ENCODE measurements around the gene ZNF747.
A peak's percentile ranks its signal among the peaks of the same experiment; 100 is the strongest.

ZNF747 gene

DNA sequence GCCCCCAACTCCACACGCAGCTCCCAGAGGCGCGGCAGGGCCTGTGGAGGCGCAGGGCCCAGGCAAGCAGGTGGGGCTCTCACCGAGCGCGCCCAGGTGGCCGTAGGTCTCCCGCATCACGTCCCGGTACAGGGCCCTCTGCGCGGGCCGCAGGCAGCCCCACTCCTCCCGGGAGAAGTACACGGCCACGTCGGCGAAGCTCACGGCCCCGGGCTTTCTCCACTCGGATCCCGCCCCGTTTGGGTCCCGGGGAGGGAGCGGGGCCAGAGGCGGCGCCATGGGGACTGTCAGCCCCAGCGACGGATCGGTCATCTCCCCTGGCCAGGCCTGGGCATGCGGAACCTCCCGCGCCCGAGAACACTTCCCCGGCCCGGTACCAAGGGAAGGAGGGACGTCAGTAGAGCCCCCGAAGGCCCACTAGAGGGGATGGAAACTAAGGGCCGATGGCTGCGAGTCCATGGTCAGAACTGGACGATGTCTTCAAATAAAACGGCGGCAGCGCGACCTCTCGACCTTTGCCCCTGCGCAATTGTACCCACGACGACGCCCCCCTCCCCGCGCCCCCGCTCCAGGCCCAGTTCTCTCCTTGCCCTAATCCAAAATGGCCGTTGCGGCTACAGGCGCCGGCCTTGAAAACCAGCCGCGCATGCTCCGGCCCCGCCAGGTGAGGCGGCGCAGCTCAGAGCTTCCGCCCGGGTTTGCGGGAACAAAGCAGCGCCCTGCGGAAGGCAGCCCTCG lies at the start of gene ZNF747:
Gene ZNF747 (minus strand): TSS at position 491 of the 738 bp plus-strand sequence. CDS start 179 bp downstream, at position 312.
- Histone ChIP-seq H3K9me3 (ENCODE audit: control insufficient read depth in 1 of 2, low read length in 2 of 2) (no peaks in the 10 kb centered on the region), H3K36me3 (ENCODE audit: control insufficient read depth in 1 of 2, insufficient read depth in 2 of 2, low read length in 2 of 2) (peaks cover 0 to 19% of the 10 kb centered on the region in 2 donors), H3K27me3 (ENCODE audit: control insufficient read depth in 1 of 2, insufficient read depth in 2 of 2, low read length in 2 of 2) (no peaks in the 10 kb centered on the region), H3K4me3 (ENCODE audit: low read depth in 1 of 2, low read length in 2 of 2) (peak within 1 kb of the TSS; percentile 75 to 88), H3K4me1 (ENCODE audit: control insufficient read depth in 1 of 2, insufficient read depth in 2 of 2, low read length in 2 of 2) (peaks cover 8 to 18% of the 10 kb centered on the region in 2 donors), H3K27ac (ENCODE audit: low read depth, low read length) (peak within 1 kb of the TSS; percentile 93), H3K9ac (ENCODE audit: low read depth in 1 of 2, low read length in 2 of 2) (peak within 1 kb of the TSS; percentile 79 to 94)

DNA sequence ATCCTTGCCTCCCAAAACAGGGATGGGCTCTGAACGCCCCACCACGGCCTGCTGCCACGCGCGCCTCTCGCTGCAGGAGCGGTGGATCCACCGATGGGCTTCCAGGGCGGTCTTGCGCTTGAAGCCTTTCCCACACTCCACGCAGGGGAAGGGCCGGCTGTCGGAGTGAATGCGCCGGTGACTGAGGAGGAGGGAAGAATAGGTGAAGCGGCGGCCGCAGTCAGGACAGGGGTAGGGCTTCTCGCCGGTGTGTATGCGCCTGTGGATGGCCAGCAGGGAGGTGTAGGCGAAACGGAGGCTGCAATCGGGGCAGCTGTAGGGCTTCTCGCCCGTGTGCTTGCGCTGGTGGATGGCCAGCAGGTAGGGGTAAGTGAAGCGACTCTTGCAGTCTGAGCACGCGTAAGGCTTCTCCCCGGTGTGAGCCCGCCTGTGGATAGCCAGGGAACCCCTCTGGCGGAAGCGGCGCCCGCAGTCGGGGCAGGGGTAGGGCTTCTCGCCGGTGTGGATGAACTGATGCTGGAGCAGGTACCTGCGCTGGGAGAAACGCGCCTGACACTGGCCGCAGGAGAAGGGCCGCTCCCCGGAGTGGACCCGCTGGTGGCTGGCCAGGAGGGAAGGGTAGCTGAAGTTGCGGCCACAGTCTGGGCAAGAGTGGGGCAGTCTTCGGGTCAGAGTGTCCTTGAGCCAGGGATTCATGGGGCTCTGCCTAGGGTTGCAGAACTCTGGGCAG lies 48.1 kb upstream of the ZNF747 start:
- Histone ChIP-seq H3K36me3 (ENCODE audit: control insufficient read depth in 1 of 2, insufficient read depth in 2 of 2, low read length in 2 of 2) (peaks cover 8 to 45% of the 10 kb centered on the region in 2 donors), H3K4me3 (ENCODE audit: low read depth in 1 of 2, low read length in 2 of 2) (no peak overlapping the region), H3K9ac (ENCODE audit: low read depth in 1 of 2, low read length in 2 of 2) (no peak overlapping the region), H3K4me1 (ENCODE audit: control insufficient read depth in 1 of 2, insufficient read depth in 2 of 2, low read length in 2 of 2) (peaks cover 12 to 21% of the 10 kb centered on the region in 2 donors), H3K9me3 (ENCODE audit: control insufficient read depth in 1 of 2, low read length in 2 of 2) (no peaks in the 10 kb centered on the region), H3K27ac (ENCODE audit: low read depth, low read length) (no peak overlapping the region), H3K27me3 (ENCODE audit: control insufficient read depth in 1 of 2, insufficient read depth in 2 of 2, low read length in 2 of 2) (no peaks in the 10 kb centered on the region)

DNA sequence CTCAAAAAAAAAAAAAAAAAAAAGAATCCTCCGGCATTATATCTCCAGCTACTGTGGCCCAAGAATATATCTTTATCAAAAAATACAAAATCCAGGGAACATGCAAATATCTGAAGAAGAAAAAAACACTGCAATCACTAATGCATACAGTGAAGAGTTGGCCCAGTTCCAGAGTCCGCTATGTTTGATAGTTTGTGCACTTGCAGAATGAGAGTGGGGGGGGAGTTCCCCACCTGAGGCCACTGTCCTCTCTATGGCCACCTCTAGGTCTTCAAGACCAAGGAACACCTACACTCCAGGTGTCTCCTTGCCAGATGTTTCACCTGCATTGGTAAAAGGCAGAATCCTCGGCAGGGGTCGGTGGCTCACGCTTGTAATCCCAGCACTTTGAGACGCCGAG lies 46.8 kb upstream of the ZNF747 start:
- no peaks in the 10 kb centered on the region for H3K9me3 ChIP-seq (ENCODE audit: control insufficient read depth in 1 of 2, low read length in 2 of 2)
- H3K27ac ChIP-seq (ENCODE audit: low read depth, low read length) = no peak overlapping the region
- no peak overlapping the region for H3K9ac ChIP-seq (ENCODE audit: low read depth in 1 of 2, low read length in 2 of 2)
- peaks cover 7 to 17% of the 10 kb centered on the region in 2 donors for H3K4me1 ChIP-seq (ENCODE audit: control insufficient read depth in 1 of 2, insufficient read depth in 2 of 2, low read length in 2 of 2)
- no peaks in the 10 kb centered on the region for H3K27me3 ChIP-seq (ENCODE audit: control insufficient read depth in 1 of 2, insufficient read depth in 2 of 2, low read length in 2 of 2)
- no peak overlapping the region for H3K4me3 ChIP-seq (ENCODE audit: low read depth in 1 of 2, low read length in 2 of 2)
- H3K36me3 ChIP-seq (ENCODE audit: control insufficient read depth in 1 of 2, insufficient read depth in 2 of 2, low read length in 2 of 2) = peaks cover 8 to 45% of the 10 kb centered on the region in 2 donors

DNA sequence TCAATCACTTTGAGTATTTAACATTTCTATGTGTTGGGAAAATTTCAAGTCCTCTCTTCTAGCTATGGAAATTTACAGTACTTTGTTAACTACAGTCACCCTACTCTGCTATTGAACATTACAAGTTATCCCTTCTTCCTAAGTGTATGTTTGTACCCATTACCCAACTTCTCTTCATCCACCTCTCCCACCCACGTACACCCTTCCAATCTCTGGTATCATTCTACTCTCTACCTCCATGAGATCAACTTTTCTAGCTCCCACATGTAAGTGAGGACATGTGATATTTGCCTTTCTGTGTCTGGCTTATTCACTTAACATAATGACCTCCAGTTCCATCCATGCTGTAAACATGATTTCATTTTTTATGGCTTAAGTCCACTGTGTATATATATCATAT lies 40.0 kb upstream of the ZNF747 start:
- Histone ChIP-seq H3K27me3 (ENCODE audit: control insufficient read depth in 1 of 2, insufficient read depth in 2 of 2, low read length in 2 of 2) (no peaks in the 10 kb centered on the region), H3K4me1 (ENCODE audit: control insufficient read depth in 1 of 2, insufficient read depth in 2 of 2, low read length in 2 of 2) (peaks cover 18 to 19% of the 10 kb centered on the region in 2 donors), H3K36me3 (ENCODE audit: control insufficient read depth in 1 of 2, insufficient read depth in 2 of 2, low read length in 2 of 2) (peaks cover 0 to 18% of the 10 kb centered on the region in 2 donors), H3K9ac (ENCODE audit: low read depth in 1 of 2, low read length in 2 of 2) (no peak overlapping the region), H3K27ac (ENCODE audit: low read depth, low read length) (no peak overlapping the region), H3K4me3 (ENCODE audit: low read depth in 1 of 2, low read length in 2 of 2) (no peak overlapping the region), H3K9me3 (ENCODE audit: control insufficient read depth in 1 of 2, low read length in 2 of 2) (no peaks in the 10 kb centered on the region)

DNA sequence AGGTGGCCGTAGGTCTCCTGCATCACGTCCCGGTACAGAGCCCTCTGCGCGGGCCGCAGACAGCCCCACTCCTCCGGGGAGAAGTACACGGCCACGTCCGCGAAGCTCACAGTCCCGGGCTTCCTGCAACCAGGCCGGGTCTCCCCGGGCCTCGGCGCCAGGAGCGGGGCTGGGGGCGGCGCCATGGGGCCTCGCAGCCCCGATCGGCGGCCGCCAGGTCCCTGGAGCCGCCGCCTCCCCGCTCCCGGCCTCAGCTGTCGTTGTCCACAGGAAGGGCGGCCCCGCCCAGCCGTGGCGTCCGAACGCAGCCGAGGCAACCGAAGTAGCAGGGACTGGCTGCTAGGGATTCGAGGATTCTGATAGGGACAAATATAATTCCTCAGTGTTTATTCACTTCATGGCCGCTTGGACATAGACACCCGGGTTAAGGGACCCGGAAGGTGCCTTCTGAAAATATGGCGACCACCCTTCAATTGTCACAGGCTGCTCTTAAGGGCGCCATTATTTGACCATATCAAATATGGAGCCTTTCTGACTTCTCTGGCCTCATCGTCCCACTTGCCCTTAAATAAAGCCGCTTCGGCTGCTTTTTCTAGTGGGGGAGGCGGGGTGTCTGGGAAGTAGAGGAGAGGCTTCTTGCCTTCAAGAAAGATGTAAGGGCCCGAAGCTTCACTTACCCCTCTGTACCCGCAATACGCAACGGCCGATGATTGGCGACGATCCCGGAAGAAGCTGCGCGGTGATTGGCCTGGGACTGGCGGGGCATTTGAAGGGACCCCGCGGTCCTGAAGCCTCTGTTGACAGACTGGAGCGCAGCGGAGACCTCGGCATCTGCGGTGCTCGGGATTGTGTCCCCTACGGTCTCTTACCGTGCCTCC lies 37.0 kb upstream of the ZNF747 start, which contains the start of gene ZNF688:
Gene ZNF688 (minus strand): TSS at position 270 of the 878 bp plus-strand sequence. CDS start 85 bp downstream, at position 185.
- Histone ChIP-seq H3K9ac (ENCODE audit: low read depth in 1 of 2, low read length in 2 of 2) (peak within 1 kb of the TSS; percentile 94 to 96), H3K4me3 (ENCODE audit: low read depth in 1 of 2, low read length in 2 of 2) (peak within 1 kb of the TSS; percentile 87 to 89), H3K27me3 (ENCODE audit: control insufficient read depth in 1 of 2, insufficient read depth in 2 of 2, low read length in 2 of 2) (no peaks in the 10 kb centered on the region), H3K36me3 (ENCODE audit: control insufficient read depth in 1 of 2, insufficient read depth in 2 of 2, low read length in 2 of 2) (no peaks in the 10 kb centered on the region), H3K4me1 (ENCODE audit: control insufficient read depth in 1 of 2, insufficient read depth in 2 of 2, low read length in 2 of 2) (peaks cover 20 to 22% of the 10 kb centered on the region in 2 donors), H3K27ac (ENCODE audit: low read depth, low read length) (peak within 1 kb of the TSS; percentile 87), H3K9me3 (ENCODE audit: control insufficient read depth in 1 of 2, low read length in 2 of 2) (no peaks in the 10 kb centered on the region)

DNA sequence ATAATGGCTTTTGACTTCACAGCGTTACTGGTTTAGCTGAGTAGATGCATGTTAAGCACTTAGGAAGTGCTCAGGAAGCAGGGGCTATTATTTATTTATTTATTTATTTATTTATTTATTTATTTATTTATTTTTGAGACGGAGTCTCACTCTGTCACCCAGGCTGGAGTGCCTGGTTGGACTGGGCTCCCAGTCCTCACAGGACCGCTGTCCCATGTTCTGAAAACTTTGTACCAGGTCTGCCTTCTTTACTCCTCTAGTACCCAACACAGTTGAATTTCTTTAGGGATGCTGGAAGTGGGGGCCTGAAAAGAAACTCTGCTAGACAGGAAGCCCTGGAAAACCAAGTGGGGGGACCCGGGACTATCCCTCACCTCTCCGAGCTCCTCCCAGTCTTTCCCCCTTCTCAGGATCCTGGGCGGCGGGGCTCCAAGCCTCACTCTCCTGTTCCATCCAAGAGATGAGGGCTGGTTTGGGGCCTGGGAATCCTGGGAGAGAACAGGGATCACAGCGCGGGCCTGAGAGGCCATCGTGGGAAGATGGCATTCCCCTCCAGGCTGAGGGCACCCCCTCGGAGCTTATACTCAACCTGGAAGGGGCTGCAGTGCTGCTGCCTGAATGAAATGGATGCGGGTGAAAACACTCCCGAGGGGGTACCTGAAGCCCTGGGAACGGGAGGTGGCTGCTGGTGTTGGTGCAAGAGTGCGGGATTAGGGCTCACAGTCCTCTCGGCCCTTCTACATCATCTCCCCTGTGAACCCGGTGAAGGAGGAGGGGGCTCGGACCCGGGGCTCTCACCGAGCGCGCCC lies 36.2 kb upstream of the ZNF747 start:
- Histone ChIP-seq H3K9me3 (ENCODE audit: control insufficient read depth in 1 of 2, low read length in 2 of 2) (no peaks in the 10 kb centered on the region), H3K36me3 (ENCODE audit: control insufficient read depth in 1 of 2, insufficient read depth in 2 of 2, low read length in 2 of 2) (no peaks in the 10 kb centered on the region), H3K27me3 (ENCODE audit: control insufficient read depth in 1 of 2, insufficient read depth in 2 of 2, low read length in 2 of 2) (no peaks in the 10 kb centered on the region), H3K4me3 (ENCODE audit: low read depth in 1 of 2, low read length in 2 of 2) (peak overlapping the region; percentile 87 to 89), H3K4me1 (ENCODE audit: control insufficient read depth in 1 of 2, insufficient read depth in 2 of 2, low read length in 2 of 2) (peaks cover 20 to 22% of the 10 kb centered on the region in 2 donors), H3K9ac (ENCODE audit: low read depth in 1 of 2, low read length in 2 of 2) (peak overlapping the region; percentile 94 to 96), H3K27ac (ENCODE audit: low read depth, low read length) (peak overlapping the region; percentile 87)

DNA sequence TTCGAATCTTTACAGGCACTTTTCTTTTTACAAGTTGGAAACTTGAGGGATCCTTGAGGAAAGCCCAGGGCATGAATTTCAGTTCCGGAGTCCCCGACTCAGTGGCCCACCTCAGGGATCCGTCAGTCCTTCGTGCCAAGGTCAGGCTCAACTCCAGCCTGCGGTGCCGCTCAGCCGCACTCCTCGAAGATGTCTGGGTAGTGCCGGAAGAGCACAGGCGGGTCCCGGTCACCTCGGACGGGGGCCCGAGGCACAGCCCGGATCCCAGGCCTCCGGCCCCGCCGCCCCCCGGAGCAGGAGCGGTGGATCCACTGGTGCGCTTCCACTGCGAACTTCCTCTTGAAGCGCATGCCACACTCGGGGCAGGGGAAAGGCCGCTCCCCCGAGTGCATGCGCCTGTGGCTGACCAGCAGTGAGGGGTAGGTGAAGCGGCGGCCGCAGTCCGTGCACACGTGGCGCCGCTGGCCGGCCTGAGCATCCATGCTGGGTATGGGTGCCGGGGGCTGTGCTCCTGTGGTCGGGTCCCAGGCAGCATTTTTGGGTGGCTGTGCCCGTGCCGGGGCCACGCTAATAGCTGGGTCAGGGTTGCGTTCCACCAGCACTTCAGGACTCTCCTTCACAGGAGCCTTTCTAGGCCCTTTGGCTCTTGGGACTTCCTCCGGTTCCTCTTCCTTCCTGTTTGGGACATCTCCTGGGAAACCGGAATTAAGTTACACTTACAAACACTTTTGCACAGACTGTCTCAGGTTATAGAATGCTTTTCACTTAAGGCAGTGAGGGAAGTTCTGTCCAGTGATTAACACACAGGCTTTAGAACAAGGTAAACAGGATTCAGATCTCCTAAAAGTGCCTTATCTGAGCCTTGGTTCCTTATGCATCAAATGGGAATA lies 35.3 kb upstream of the ZNF747 start:
- no peak overlapping the region for H3K27ac ChIP-seq (ENCODE audit: low read depth, low read length)
- H3K4me3 ChIP-seq (ENCODE audit: low read depth in 1 of 2, low read length in 2 of 2) = no peak overlapping the region
- no peaks in the 10 kb centered on the region for H3K36me3 ChIP-seq (ENCODE audit: control insufficient read depth in 1 of 2, insufficient read depth in 2 of 2, low read length in 2 of 2)

DNA sequence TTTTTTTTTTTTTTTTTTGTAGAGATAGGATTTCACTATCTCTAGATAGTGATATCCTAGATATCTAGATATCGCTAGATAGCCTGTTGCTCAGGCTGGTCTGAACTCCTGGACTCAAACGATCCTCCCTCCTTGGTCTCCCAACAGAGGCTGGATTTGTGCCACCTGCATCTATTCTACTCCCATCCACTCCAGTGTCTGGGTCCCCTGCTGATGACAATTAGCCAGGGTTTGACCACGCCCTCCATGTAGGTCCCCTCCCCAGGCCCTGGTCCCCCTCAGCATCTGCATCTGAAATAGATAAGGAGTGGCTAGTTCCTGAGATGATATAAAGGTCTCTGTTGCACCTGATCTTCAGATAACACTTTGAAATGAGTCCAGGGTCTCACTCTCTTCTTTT lies 34.6 kb upstream of the ZNF747 start:
- Histone ChIP-seq H3K9me3 (ENCODE audit: control insufficient read depth in 1 of 2, low read length in 2 of 2) (no peaks in the 10 kb centered on the region), H3K36me3 (ENCODE audit: control insufficient read depth in 1 of 2, insufficient read depth in 2 of 2, low read length in 2 of 2) (no peaks in the 10 kb centered on the region), H3K27me3 (ENCODE audit: control insufficient read depth in 1 of 2, insufficient read depth in 2 of 2, low read length in 2 of 2) (no peaks in the 10 kb centered on the region), H3K4me3 (ENCODE audit: low read depth in 1 of 2, low read length in 2 of 2) (no peak overlapping the region), H3K4me1 (ENCODE audit: control insufficient read depth in 1 of 2, insufficient read depth in 2 of 2, low read length in 2 of 2) (peaks cover 20 to 22% of the 10 kb centered on the region in 2 donors), H3K9ac (ENCODE audit: low read depth in 1 of 2, low read length in 2 of 2) (no peak overlapping the region), H3K27ac (ENCODE audit: low read depth, low read length) (no peak overlapping the region)

More for the DNA sequence above, 35.3 kb upstream of the ZNF747 start:
- no peaks in the 10 kb centered on the region for H3K9me3 ChIP-seq (ENCODE audit: control insufficient read depth in 1 of 2, low read length in 2 of 2)
- H3K4me1 ChIP-seq (ENCODE audit: control insufficient read depth in 1 of 2, insufficient read depth in 2 of 2, low read length in 2 of 2) = peaks cover 20 to 22% of the 10 kb centered on the region in 2 donors
- no peak overlapping the region for H3K9ac ChIP-seq (ENCODE audit: low read depth in 1 of 2, low read length in 2 of 2)
- no peaks in the 10 kb centered on the region for H3K27me3 ChIP-seq (ENCODE audit: control insufficient read depth in 1 of 2, insufficient read depth in 2 of 2, low read length in 2 of 2)

Measured in duodenal mucosa (tissue), 2 donors.